GM12801 (cell line): ENCODE data around the gene CACNA2D1.

Experiments
- CTCF ChIP-seq: IDR thresholded peaks from one replicate; pipeline ENCODE4 v1.5.1; 2011; ENCODE audit warnings: control low read depth; ENCODE audit not compliant: insufficient read length; ENCODE audit errors: extremely low read depth

CACNA2D1 gene

GRCh38 chr7:82223580-82223979, 220.0 kb downstream of the CACNA2D1 start:
- no peak for TF ChIP-seq CTCF

- TF ChIP-seq CTCF, result no peak
Observed at GRCh38 chr7:82221152-82221674, 222.4 kb downstream of the CACNA2D1 start.

GRCh38 chr7:82212466-82212865, 231.1 kb downstream of the CACNA2D1 start:
- no peak for TF ChIP-seq CTCF

GRCh38 chr7:82211333-82211732, 232.2 kb downstream of the CACNA2D1 start:
- TF ChIP-seq CTCF, result no peak

- no peak for TF ChIP-seq CTCF
Observed at GRCh38 chr7:82210416-82211184, 233.0 kb downstream of the CACNA2D1 start.

- no peak for TF ChIP-seq CTCF
Observed at GRCh38 chr7:82209179-82209747, 234.3 kb downstream of the CACNA2D1 start.

- TF ChIP-seq CTCF, result no peak
Observed at GRCh38 chr7:82204694-82205093, 238.9 kb downstream of the CACNA2D1 start.
